ENCODE measurements around the gene HNMT. TPM values are rescaled to one million over a fixed set of nuclear protein-coding genes. Genes with fewer than 3 reads are reported as not detected.

HNMT gene
- total and polyA plus RNA-seq, 7 donors: 3.5 to 7.3 (median 5.2) TPM

DNA sequence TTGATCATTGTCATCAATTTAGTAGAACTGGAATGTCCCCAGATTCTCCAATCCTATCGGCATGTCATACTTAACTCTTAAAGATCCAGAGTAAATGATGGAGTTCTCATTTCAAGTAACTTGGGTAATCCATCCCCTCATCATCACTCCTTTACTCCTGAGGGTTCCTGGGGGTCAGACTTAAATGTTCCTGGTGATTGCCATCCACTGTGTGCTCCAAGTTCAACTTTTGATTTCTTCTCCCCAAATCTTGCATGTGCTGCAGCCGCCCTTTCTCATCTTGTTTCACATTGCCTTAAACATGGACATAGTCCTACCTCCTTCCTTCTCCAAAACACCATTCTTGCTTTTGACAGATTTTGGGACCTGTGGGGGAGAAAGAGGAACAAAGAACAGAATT, 43.2 kb downstream of the HNMT start:
- H3K4me1 ChIP-seq: no peaks in the 10 kb centered on the region
- intact Hi-C loops (cut with DNase I): no loop called here
- ATAC-seq: no peak
- 88 to 92% (median 89%) methylated on average over 2 of the region's 2 CpGs for WGBS, 3 donors
- H3K4me3 ChIP-seq: no peak overlapping the region
- H3K36me3 ChIP-seq (ENCODE audit: insufficient read depth in 1 of 2, low read depth in 1 of 2): no peaks in the 10 kb centered on the region
- H3K27ac ChIP-seq: no peak overlapping the region
- TF ChIP-seq, protein P1, sequence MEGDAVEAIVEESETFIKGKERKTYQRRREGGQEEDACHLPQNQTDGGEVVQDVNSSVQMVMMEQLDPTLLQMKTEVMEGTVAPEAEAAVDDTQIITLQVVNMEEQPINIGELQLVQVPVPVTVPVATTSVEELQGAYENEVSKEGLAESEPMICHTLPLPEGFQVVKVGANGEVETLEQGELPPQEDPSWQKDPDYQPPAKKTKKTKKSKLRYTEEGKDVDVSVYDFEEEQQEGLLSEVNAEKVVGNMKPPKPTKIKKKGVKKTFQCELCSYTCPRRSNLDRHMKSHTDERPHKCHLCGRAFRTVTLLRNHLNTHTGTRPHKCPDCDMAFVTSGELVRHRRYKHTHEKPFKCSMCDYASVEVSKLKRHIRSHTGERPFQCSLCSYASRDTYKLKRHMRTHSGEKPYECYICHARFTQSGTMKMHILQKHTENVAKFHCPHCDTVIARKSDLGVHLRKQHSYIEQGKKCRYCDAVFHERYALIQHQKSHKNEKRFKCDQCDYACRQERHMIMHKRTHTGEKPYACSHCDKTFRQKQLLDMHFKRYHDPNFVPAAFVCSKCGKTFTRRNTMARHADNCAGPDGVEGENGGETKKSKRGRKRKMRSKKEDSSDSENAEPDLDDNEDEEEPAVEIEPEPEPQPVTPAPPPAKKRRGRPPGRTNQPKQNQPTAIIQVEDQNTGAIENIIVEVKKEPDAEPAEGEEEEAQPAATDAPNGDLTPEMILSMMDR (IDR thresholded peaks at IDR 0.05): no peak
- no peaks in the 10 kb centered on the region for H3K9me3 ChIP-seq
- DNase-seq: no peak
- no peaks in the 10 kb centered on the region for H3K27me3 ChIP-seq (ENCODE audit: insufficient read depth in 3 of 3, low read length in 2 of 3)

DNA sequence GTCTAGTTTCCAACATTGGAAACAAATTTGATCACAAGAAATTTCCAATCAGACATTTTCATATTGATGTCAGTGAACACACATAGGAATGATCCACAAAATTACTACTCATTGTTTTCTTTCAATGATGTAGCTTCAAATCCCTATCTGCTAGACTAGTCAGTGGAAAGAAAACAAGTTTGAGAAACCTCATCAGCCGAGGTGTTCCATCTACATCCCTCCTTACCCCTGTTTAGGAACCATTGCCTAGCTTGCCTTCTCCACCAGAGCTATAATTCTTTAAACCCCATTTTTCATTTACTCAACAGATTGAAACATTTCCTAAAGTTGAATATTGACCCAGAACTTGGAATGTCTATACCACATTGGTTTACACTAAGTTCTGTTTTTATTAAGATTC, 45.3 kb downstream of the HNMT start:
- Histone ChIP-seq H3K4me1 (no peaks in the 10 kb centered on the region), H3K9me3 (no peaks in the 10 kb centered on the region), H3K4me3 (no peak overlapping the region), H3K27ac (no peak overlapping the region), H3K27me3 (ENCODE audit: insufficient read depth in 3 of 3, low read length in 2 of 3) (no peaks in the 10 kb centered on the region), H3K36me3 (ENCODE audit: insufficient read depth in 1 of 2, low read depth in 1 of 2) (no peaks in the 10 kb centered on the region)
- intact Hi-C loops (cut with DNase I): no loop called here
- TF ChIP-seq, protein P1 (IDR thresholded peaks at IDR 0.05): no peak
- 72 to 90% (median 89%) methylated on average over 1 of the region's 1 CpG for WGBS, 3 donors
- ATAC-seq: no peak
- no peak for DNase-seq

DNA sequence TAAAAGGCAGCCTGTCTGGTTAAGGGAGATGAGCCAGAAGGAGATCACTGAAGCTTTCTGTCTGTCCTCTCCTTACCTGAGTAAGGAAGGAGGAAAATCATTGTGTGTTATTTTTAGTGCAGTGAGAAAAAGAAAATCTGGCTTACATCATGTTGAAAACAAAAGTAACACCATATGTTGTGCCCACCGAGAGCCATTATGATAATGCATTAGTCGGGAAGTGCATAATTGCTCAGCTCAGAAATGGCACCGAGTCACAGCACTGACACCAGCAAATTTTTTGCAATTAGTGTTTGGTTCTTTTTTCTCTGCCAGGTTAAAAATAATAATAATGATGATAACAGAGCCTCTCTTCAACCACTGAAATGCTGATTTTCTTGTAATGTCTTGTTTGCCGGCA, 46.6 kb downstream of the HNMT start:
- 69 to 78% (median 74%) methylated on average over 4 of the region's 4 CpGs for WGBS, 3 donors
- ATAC-seq (no peak), DNase-seq (no peak)
- TF ChIP-seq, protein P1 (IDR thresholded peaks at IDR 0.05): no peak
- no peak overlapping the region for H3K27ac ChIP-seq
- H3K9me3 ChIP-seq: no peaks in the 10 kb centered on the region
- no peaks in the 10 kb centered on the region for H3K27me3 ChIP-seq (ENCODE audit: insufficient read depth in 3 of 3, low read length in 2 of 3)
- no peak overlapping the region for H3K4me3 ChIP-seq
- H3K4me1 ChIP-seq: no peaks in the 10 kb centered on the region
- no peaks in the 10 kb centered on the region for H3K36me3 ChIP-seq (ENCODE audit: insufficient read depth in 1 of 2, low read depth in 1 of 2)
- intact Hi-C loops (cut with DNase I): no loop called here

DNA sequence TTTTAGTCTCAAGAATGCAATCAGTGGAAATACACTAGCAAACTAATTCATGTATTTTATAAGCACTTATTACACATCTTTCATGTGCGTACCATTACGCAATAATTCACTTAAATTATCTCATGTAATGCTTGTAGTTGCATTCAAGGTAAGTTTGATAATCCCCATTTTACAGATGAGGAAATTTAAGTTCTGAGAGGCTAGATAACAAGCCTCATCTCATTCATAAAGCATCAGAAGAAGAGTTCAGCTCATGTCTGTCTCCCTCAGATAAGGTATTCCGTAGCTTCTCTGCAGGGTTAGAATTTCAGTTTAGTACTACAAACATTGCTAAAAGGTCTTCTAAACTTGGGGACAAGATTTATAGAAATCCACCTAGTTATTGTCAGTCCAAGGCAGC, 47.8 kb downstream of the HNMT start:
- H3K4me1 ChIP-seq: no peaks in the 10 kb centered on the region
- TF ChIP-seq, protein P1 (IDR thresholded peaks at IDR 0.05): no peak
- intact Hi-C loops (cut with DNase I): no loop called here
- H3K27me3 ChIP-seq (ENCODE audit: insufficient read depth in 3 of 3, low read length in 2 of 3): no peaks in the 10 kb centered on the region
- DNase-seq (no peak), ATAC-seq (no peak)
- 96 to 97% (median 97%) methylated on average over 3 of the region's 3 CpGs for WGBS, 3 donors
- H3K36me3 ChIP-seq (ENCODE audit: insufficient read depth in 1 of 2, low read depth in 1 of 2): no peaks in the 10 kb centered on the region
- no peak overlapping the region for H3K27ac ChIP-seq
- H3K4me3 ChIP-seq: no peak overlapping the region
- no peaks in the 10 kb centered on the region for H3K9me3 ChIP-seq

DNA sequence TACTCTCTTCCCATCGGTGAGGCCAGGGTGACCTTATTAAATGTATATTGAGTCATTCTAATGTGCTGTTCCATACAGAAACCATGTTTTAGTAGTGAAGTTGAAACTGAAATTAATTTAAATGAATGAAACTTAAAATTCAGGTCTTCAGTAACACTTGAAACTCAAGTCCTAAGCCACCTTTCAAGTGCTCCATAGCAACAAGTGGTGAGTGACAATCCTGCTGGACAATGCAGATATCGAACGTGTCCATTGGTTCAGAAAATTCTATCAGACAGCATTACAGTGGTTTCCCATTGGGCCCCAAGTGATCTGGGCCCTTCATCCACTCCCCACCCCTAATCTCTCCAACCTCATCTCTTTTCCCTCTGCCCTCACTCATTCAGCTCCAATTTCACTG, 48.7 kb downstream of the HNMT start:
- ATAC-seq: no peak
- no peak overlapping the region for H3K27ac ChIP-seq

More for the DNA sequence above, 48.7 kb downstream of the HNMT start:
- DNase-seq: no peak
- H3K4me3 ChIP-seq: no peak overlapping the region
- no peaks in the 10 kb centered on the region for H3K4me1 ChIP-seq
- no peaks in the 10 kb centered on the region for H3K27me3 ChIP-seq (ENCODE audit: insufficient read depth in 3 of 3, low read length in 2 of 3)
- intact Hi-C loops (cut with DNase I): no loop called here
- TF ChIP-seq, protein P1 (IDR thresholded peaks at IDR 0.05): no peak
- H3K9me3 ChIP-seq: no peaks in the 10 kb centered on the region
- H3K36me3 ChIP-seq (ENCODE audit: insufficient read depth in 1 of 2, low read depth in 1 of 2): no peaks in the 10 kb centered on the region
- 96 to 97% (median 96%) methylated on average over 3 of the region's 3 CpGs for WGBS, 3 donors
